Measurements from ENCODE around the gene STK32B. TPM values are rescaled to one million over a fixed set of nuclear protein-coding genes. Genes with fewer than 3 reads are reported as not detected.

The STK32B gene
- total RNA-seq, 2 experiments from 2014 or later, result not detected

DNA sequence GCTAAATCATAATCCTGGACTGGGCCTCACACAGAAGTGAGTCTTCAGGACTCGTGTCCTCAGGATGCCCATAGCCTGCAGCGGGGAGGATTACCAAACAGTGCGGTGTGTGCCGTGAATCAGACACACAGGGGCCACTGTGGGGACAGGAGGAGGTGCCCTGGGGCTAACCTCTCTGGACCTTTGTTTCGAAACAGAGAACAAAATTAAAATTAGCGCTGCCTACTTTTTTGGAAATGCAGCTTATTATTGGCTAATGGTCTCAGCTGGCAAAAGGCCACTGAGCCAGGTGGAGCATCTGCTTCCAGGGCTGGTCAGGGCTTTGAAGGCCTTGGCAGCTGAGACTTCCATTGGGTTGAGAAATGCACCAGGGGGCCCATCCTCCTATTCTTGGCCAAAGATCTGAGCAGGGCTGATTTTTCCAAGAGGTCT lies 420.9 kb downstream of the STK32B start:
- Histone ChIP-seq H3K9me3 (ENCODE audit: low read length) (no peaks in the 10 kb centered on the region), H3K36me3 (ENCODE audit: insufficient read depth, low read length) (no peaks in the 10 kb centered on the region), H4K20me1 (ENCODE audit: insufficient read depth, low read length) (no peaks in the 10 kb centered on the region), H3K4me1 (ENCODE audit: insufficient read depth, low read length, poor library complexity, severe bottlenecking) (no peaks in the 10 kb centered on the region), H3K4me2 (ENCODE audit: low read length) (no peak overlapping the region), H2AFZ (ENCODE audit: low read length) (no peak overlapping the region), H3K79me2 (ENCODE audit: insufficient read depth, low read depth, low read length) (no peaks in the 10 kb centered on the region), H3K4me3 (ENCODE audit: low read depth, low read length, poor library complexity, severe bottlenecking) (no peak overlapping the region), H3K9me2 (ENCODE audit: insufficient read depth, low read length) (no peaks in the 10 kb centered on the region), H3K27ac (ENCODE audit: low read depth, low read length, poor library complexity, severe bottlenecking) (no peak overlapping the region)
- no TSS peak for BruUV-seq (replicated peaks)
- intact Hi-C loops (cut with micrococcal nuclease; ENCODE audit: unreplicated experiment), result no loop called here
- ChIA-PET POLR2A (interaction anchor here (0.6 kb wide), 1 partner anchor 269 kb away, joined by 3 read pairs; no protein-coding TSS in a partner anchor), CTCF (ENCODE audit: unreplicated experiment) (no interaction called here)
- DNase-seq (ENCODE audit: low spot score), result no peak
- no peak for TF ChIP-seq EZH2phosphoT487 (IDR thresholded peaks at IDR 0.05; ENCODE audit: borderline replicate concordance, low read depth, low read length)
- TF ChIP-seq, protein P1, sequence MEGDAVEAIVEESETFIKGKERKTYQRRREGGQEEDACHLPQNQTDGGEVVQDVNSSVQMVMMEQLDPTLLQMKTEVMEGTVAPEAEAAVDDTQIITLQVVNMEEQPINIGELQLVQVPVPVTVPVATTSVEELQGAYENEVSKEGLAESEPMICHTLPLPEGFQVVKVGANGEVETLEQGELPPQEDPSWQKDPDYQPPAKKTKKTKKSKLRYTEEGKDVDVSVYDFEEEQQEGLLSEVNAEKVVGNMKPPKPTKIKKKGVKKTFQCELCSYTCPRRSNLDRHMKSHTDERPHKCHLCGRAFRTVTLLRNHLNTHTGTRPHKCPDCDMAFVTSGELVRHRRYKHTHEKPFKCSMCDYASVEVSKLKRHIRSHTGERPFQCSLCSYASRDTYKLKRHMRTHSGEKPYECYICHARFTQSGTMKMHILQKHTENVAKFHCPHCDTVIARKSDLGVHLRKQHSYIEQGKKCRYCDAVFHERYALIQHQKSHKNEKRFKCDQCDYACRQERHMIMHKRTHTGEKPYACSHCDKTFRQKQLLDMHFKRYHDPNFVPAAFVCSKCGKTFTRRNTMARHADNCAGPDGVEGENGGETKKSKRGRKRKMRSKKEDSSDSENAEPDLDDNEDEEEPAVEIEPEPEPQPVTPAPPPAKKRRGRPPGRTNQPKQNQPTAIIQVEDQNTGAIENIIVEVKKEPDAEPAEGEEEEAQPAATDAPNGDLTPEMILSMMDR (conservative IDR thresholded peaks at IDR 0.05; ENCODE audit: low read length), result no peak

DNA sequence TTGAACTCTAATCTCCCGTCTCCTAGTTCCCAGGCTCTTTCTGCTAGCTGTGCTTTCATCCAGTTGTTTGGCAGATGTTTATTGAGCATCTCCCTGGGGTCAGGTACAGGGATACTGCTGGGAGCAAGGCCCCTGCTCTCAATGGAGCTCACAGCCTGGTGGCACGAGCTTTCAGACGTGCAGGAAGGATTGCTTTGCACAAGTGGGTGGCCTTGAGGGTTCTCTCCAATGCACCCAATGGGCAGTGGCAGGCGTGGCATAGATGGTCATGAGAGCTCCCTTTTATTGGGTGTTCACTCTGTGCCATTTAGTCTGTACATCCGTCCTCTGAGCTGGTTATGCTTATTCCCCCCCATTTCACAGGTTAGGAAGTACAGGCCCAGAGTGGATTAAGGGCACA lies 421.8 kb downstream of the STK32B start:
- no peak for TF ChIP-seq EZH2phosphoT487 (IDR thresholded peaks at IDR 0.05; ENCODE audit: borderline replicate concordance, low read depth, low read length)
- TF ChIP-seq, protein P1 (conservative IDR thresholded peaks at IDR 0.05; ENCODE audit: low read length), result no peak
- H3K27ac ChIP-seq (ENCODE audit: low read depth, low read length, poor library complexity, severe bottlenecking), result no peak overlapping the region
- no peaks in the 10 kb centered on the region for H3K9me3 ChIP-seq (ENCODE audit: low read length)
- H3K4me1 ChIP-seq (ENCODE audit: insufficient read depth, low read length, poor library complexity, severe bottlenecking), result no peaks in the 10 kb centered on the region
- no peak overlapping the region for H2AFZ ChIP-seq (ENCODE audit: low read length)
- intact Hi-C loops (cut with micrococcal nuclease; ENCODE audit: unreplicated experiment), result no loop called here
- no peak for DNase-seq (ENCODE audit: low spot score)
- H3K9me2 ChIP-seq (ENCODE audit: insufficient read depth, low read length), result no peaks in the 10 kb centered on the region
- H3K79me2 ChIP-seq (ENCODE audit: insufficient read depth, low read depth, low read length), result no peaks in the 10 kb centered on the region
- no peak overlapping the region for H3K4me3 ChIP-seq (ENCODE audit: low read depth, low read length, poor library complexity, severe bottlenecking)
- no peaks in the 10 kb centered on the region for H4K20me1 ChIP-seq (ENCODE audit: insufficient read depth, low read length)
- H3K36me3 ChIP-seq (ENCODE audit: insufficient read depth, low read length), result no peaks in the 10 kb centered on the region
- ChIA-PET CTCF (ENCODE audit: unreplicated experiment) (no interaction called here), POLR2A (interaction anchor here (0.6 kb wide), 1 partner anchor 268 kb away, joined by 3 read pairs; no protein-coding TSS in a partner anchor)
- BruUV-seq (replicated peaks), result no TSS peak
- H3K4me2 ChIP-seq (ENCODE audit: low read length), result no peak overlapping the region

DNA sequence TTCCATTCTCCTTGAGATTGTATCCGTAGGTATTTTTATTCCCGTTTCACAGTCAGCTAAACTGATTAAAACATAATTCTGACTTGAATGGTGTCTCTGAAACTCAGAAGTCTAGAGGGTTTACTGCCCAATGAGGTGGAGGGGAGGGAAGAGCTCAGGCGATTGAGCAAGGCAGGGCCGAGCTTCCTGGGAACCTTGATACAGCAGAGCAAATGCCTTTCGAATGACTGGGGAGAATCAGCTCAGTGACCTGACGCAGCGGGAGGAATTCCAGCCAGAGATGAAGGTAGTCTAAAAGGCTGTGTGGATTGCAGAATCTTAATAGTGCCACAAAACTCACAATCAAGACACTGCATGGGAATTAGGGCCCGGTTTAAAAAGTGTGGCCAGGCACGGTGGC lies 423.5 kb downstream of the STK32B start:
- Histone ChIP-seq H3K4me3 (ENCODE audit: low read depth, low read length, poor library complexity, severe bottlenecking) (no peak overlapping the region), H3K79me2 (ENCODE audit: insufficient read depth, low read depth, low read length) (no peaks in the 10 kb centered on the region), H3K36me3 (ENCODE audit: insufficient read depth, low read length) (no peaks in the 10 kb centered on the region), H3K9me3 (ENCODE audit: low read length) (no peaks in the 10 kb centered on the region), H3K9me2 (ENCODE audit: insufficient read depth, low read length) (no peaks in the 10 kb centered on the region), H4K20me1 (ENCODE audit: insufficient read depth, low read length) (no peaks in the 10 kb centered on the region), H3K27ac (ENCODE audit: low read depth, low read length, poor library complexity, severe bottlenecking) (no peak overlapping the region), H3K4me1 (ENCODE audit: insufficient read depth, low read length, poor library complexity, severe bottlenecking) (no peaks in the 10 kb centered on the region), H3K4me2 (ENCODE audit: low read length) (no peak overlapping the region), H2AFZ (ENCODE audit: low read length) (no peak overlapping the region)
- BruUV-seq (replicated peaks), result no TSS peak
- intact Hi-C loops (cut with micrococcal nuclease; ENCODE audit: unreplicated experiment), result no loop called here
- ChIA-PET CTCF (ENCODE audit: unreplicated experiment) (no interaction called here), POLR2A (no interaction called here)
- no peak for DNase-seq (ENCODE audit: low spot score)
- no peak for TF ChIP-seq EZH2phosphoT487 (IDR thresholded peaks at IDR 0.05; ENCODE audit: borderline replicate concordance, low read depth, low read length)
- TF ChIP-seq, protein P1 (conservative IDR thresholded peaks at IDR 0.05; ENCODE audit: low read length), result no peak
